H1 (cell line): ENCODE measurements around the gene DDX60. TPM values are rescaled to one million over a fixed set of nuclear protein-coding genes. Genes with fewer than 3 reads are reported as not detected.

Source experiments
- CTCF ChIA-PET: fragments of 300-600 bp; sonication (Branson Sonifier 250); formaldehyde crosslinking; loops from one replicate; lab custom pipeline; 2021; ENCODE audit not compliant: partially characterized antibody; lab: Charles Lee
- POLR2A ChIA-PET: fragments of 300-600 bp; sonication (Branson Sonifier 250); formaldehyde crosslinking; loops from one replicate; lab custom pipeline; 2021; ENCODE audit warnings: inconsistent platforms; ENCODE audit not compliant: partially characterized antibody; lab: Charles Lee
- DNase-seq, 2 experiments: peaks; one replicate each; pipeline versions ENCODE4 v3.0.0 to v3.0.0-alpha.2; 2010 to 2022; ENCODE audit warnings: low spot score in 2 of 2, low read depth in 1 of 2, mixed read lengths in 1 of 2
- FAIRE-seq: peaks from 2 replicates; lab custom pipeline; 2011; peaks lifted over from hg19 to GRCh38; lab: Jason Lieb, UNC
- H2AFZ ChIP-seq: 2 replicates; pipeline ENCODE4 v1.8.1; 2012; ENCODE audit warnings: low read length, inconsistent platforms
- H2AK5ac ChIP-seq: 2 replicates; pipeline ENCODE4 v1.6.1; 2013; ENCODE audit warnings: low read depth, low read length
- H2BK120ac ChIP-seq: replicated peaks from 2 replicates; pipeline ENCODE3; 2013; ENCODE audit warnings: low read depth, low read length, inconsistent platforms
- H2BK12ac ChIP-seq: 2 replicates; pipeline ENCODE4 v1.6.1; 2013; ENCODE audit warnings: low read depth, low read length
- H2BK15ac ChIP-seq: 2 replicates; pipeline ENCODE4 v1.6.1; 2013; ENCODE audit warnings: low read length
- H2BK20ac ChIP-seq: 2 replicates; pipeline ENCODE4 v1.6.1; 2013; ENCODE audit warnings: low read length
- H2BK5ac ChIP-seq: 2 replicates; pipeline ENCODE4 v1.6.1; 2013; ENCODE audit warnings: low read depth, low read length
- H3K14ac ChIP-seq: 2 replicates; pipeline ENCODE4 v1.6.1; 2013; ENCODE audit warnings: inconsistent platforms; ENCODE audit not compliant: insufficient read length
- H3K18ac ChIP-seq: 2 replicates; pipeline ENCODE4 v1.6.1; 2013; ENCODE audit warnings: low read length; ENCODE audit errors: extremely low read depth
- H3K23ac ChIP-seq: 2 replicates; pipeline ENCODE4 v1.6.1; 2013; ENCODE audit warnings: inconsistent platforms; ENCODE audit not compliant: insufficient read length
- H3K23me2 ChIP-seq: 2 replicates; pipeline ENCODE4 v1.6.1; 2013; ENCODE audit warnings: low read depth, low read length
- H3K27ac ChIP-seq: 2 replicates; pipeline ENCODE4 v1.6.1; 2011; ENCODE audit warnings: low read depth, low read length, inconsistent platforms
- H3K27me3 ChIP-seq, 4 experiments: replicated peaks in 1 of 4; 1 replicate in 1 of 4; 2 replicates in 3 of 4; pipeline versions ENCODE4 v1.6.1 to v1.8.1; 2011 to 2013; ENCODE audit warnings: low read length in 3 of 4, mild to moderate bottlenecking in 3 of 4, inconsistent platforms in 2 of 4, mixed read lengths in 2 of 4, moderate library complexity in 1 of 4; ENCODE audit not compliant: control insufficient read depth in 3 of 4, insufficient read depth in 3 of 4; ENCODE audit errors: extremely low read depth in 1 of 4
- H3K36me3 ChIP-seq, 4 experiments: 2 replicates each; pipeline versions ENCODE4 v1.6.1 to v1.8.1; 2011 to 2013; ENCODE audit warnings: mild to moderate bottlenecking in 4 of 4, low read length in 3 of 4, moderate library complexity in 2 of 4, control low read depth in 1 of 4, inconsistent platforms in 1 of 4; ENCODE audit not compliant: insufficient read depth in 4 of 4, control insufficient read depth in 2 of 4
- H3K4ac ChIP-seq: replicated peaks from 2 replicates; pipeline ENCODE3; 2013; ENCODE audit warnings: low read length, low read depth, mixed read lengths, inconsistent platforms; ENCODE audit not compliant: insufficient read length
- H3K4me1 ChIP-seq, 4 experiments: replicated peaks in 1 of 4; 1 replicate in 1 of 4; 2 replicates in 3 of 4; pipeline versions ENCODE4 v1.6.1 to v1.8.1; 2011 to 2013; ENCODE audit warnings: low read length in 3 of 4, inconsistent platforms in 2 of 4, mixed read lengths in 1 of 4; ENCODE audit not compliant: insufficient read depth in 4 of 4, control insufficient read depth in 3 of 4
- H3K4me2 ChIP-seq, 2 experiments: 2 replicates each; pipeline versions ENCODE4 v1.6.1 to v1.8.1; 2011 to 2013; ENCODE audit warnings: low read depth in 2 of 2, low read length in 2 of 2, control low read depth in 1 of 2, inconsistent platforms in 1 of 2, mild to moderate bottlenecking in 1 of 2; ENCODE audit not compliant: insufficient read depth in 1 of 2
- H3K4me3 ChIP-seq, 4 experiments: fragments of 200-600, 300-600 bp in 1 of 4; sonication (generic), shearing (Covaris generic), sonication (Bioruptor Twin) in 1 of 4; 2 replicates each; pipeline versions ENCODE4 v1.5.1 to v1.8.1; 2011 to 2016; ENCODE audit warnings: low read length in 4 of 4, low read depth in 3 of 4, control low read depth in 2 of 4, inconsistent platforms in 2 of 4, mild to moderate bottlenecking in 2 of 4, mixed read lengths in 1 of 4, moderate library complexity in 1 of 4; ENCODE audit not compliant: insufficient read depth in 2 of 4; ENCODE audit errors: extremely low read depth in 1 of 4
- H3K56ac ChIP-seq: replicated peaks from 2 replicates; pipeline ENCODE3; 2013; ENCODE audit warnings: low read depth, mild to moderate bottlenecking, mixed read lengths, low read length, inconsistent platforms; ENCODE audit not compliant: insufficient read length
- H3K79me1 ChIP-seq: 2 replicates; pipeline ENCODE4 v1.6.1; 2013; ENCODE audit warnings: low read depth, low read length, control low read depth
- H3K79me2 ChIP-seq, 2 experiments: 2 replicates each; pipeline versions ENCODE4 v1.6.1 to v1.8.1; 2012 to 2013; ENCODE audit warnings: low read length in 2 of 2, mild to moderate bottlenecking in 2 of 2, inconsistent platforms in 1 of 2; ENCODE audit not compliant: insufficient read depth in 2 of 2, control insufficient read depth in 1 of 2
- H3K9ac ChIP-seq, 4 experiments: replicated peaks in 1 of 4; 1 replicate in 1 of 4; 2 replicates in 3 of 4; pipeline versions ENCODE4 v1.6.1 to v1.8.1; 2011 to 2013; ENCODE audit warnings: low read depth in 3 of 4, low read length in 3 of 4, control low read depth in 2 of 4, mild to moderate bottlenecking in 2 of 4, moderate library complexity in 2 of 4, inconsistent platforms in 1 of 4; ENCODE audit errors: extremely low read depth in 1 of 4
- H3K9me3 ChIP-seq, 2 experiments: 2 replicates each; pipeline versions ENCODE4 v1.6.1 to v1.8.1; 2012 to 2013; ENCODE audit warnings: mild to moderate bottlenecking in 2 of 2, moderate library complexity in 2 of 2, control low read depth in 1 of 2, inconsistent platforms in 1 of 2, low read depth in 1 of 2, low read length in 1 of 2, mixed read lengths in 1 of 2; ENCODE audit not compliant: insufficient read depth in 2 of 2
- H4K20me1 ChIP-seq, 2 experiments: replicated peaks in 1 of 2; 2 replicates each; pipeline versions ENCODE3 to v1.8.1; 2011 to 2013; ENCODE audit warnings: inconsistent platforms in 2 of 2, low read length in 2 of 2, mild to moderate bottlenecking in 1 of 2; ENCODE audit not compliant: insufficient read depth in 2 of 2, control insufficient read depth in 1 of 2
- H4K5ac ChIP-seq: 2 replicates; pipeline ENCODE4 v1.6.1; 2013; ENCODE audit warnings: low read length, low read depth, mixed read lengths, inconsistent platforms; ENCODE audit not compliant: insufficient read length
- H4K8ac ChIP-seq: 2 replicates; pipeline ENCODE4 v1.8.0; 2013; ENCODE audit warnings: mild to moderate bottlenecking, moderate library complexity, low read length, inconsistent platforms; ENCODE audit not compliant: insufficient read depth; ENCODE audit errors: extremely low read depth
- H4K91ac ChIP-seq: replicated peaks from 2 replicates; pipeline ENCODE3; 2013; ENCODE audit warnings: low read length, mixed read lengths, inconsistent platforms; ENCODE audit not compliant: insufficient read length
- BACH1 ChIP-seq: IDR thresholded peaks from 2 replicates; pipeline ENCODE4 v1.6.1; 2012; ENCODE audit warnings: low read length, improper control_type of control experiment
- BRCA1 ChIP-seq: IDR thresholded peaks from 2 replicates; pipeline ENCODE4 v1.6.1; 2012; ENCODE audit warnings: low read depth, low read length, improper control_type of control experiment
- EZH2 ChIP-seq: fragments of 200-600 bp; sonication (generic); IDR thresholded peaks from 2 replicates; pipeline ENCODE4 v1.7.1; 2012; ENCODE audit warnings: low read depth, mild to moderate bottlenecking, moderate library complexity, low read length, inconsistent platforms; ENCODE audit not compliant: severe bottlenecking
- GTF2F1 ChIP-seq: IDR thresholded peaks from 2 replicates; pipeline ENCODE4 v1.6.1; 2012; ENCODE audit warnings: low read depth, low read length, improper control_type of control experiment, borderline replicate concordance
- KDM5A ChIP-seq: fragments of 200-600 bp; IDR thresholded peaks from 2 replicates; pipeline ENCODE4 v1.7.1; 2012; ENCODE audit warnings: mild to moderate bottlenecking, low read length, inconsistent platforms, mixed read lengths
- RNF2 ChIP-seq: fragments of 200-900, 300-1000 bp; sonication (generic); IDR thresholded peaks from 2 replicates; pipeline ENCODE4 v1.7.1; 2016; ENCODE audit warnings: borderline replicate concordance, low read depth, mild to moderate bottlenecking, antibody characterized with exemption, low read length; ENCODE audit not compliant: poor library complexity, severe bottlenecking; ENCODE audit errors: missing control alignments
- SIN3A ChIP-seq, 2 experiments: IDR thresholded peaks in 1 of 2; conservative IDR thresholded peaks in 1 of 2; 2 replicates each; pipeline ENCODE4 v1.6.1; 2011 to 2012; ENCODE audit warnings: low read length in 2 of 2, improper control_type of control experiment in 1 of 2, low read depth in 1 of 2, mild to moderate bottlenecking in 1 of 2
- SRF ChIP-seq: IDR thresholded peaks from 2 replicates; pipeline ENCODE4 v1.6.1; 2011; ENCODE audit warnings: mild to moderate bottlenecking, low read depth, low read length, moderate library complexity
- TAF7 ChIP-seq: optimal IDR thresholded peaks from 2 replicates; pipeline ENCODE3; 2011; ENCODE audit warnings: low read depth, mild to moderate bottlenecking, inconsistent platforms, low read length, moderate library complexity, borderline replicate concordance
- WGBS, 2 experiments: shearing (Covaris generic) in 1 of 2; methylation state at CpG; one replicate each; pipeline versions ENCODE4 v1.1.6 to v1.1.7; 2013 to 2015; ENCODE audit warnings: low lambda C conversion rate in 2 of 2, mixed read lengths in 2 of 2, inconsistent platforms in 1 of 2, low coverage in 1 of 2, missing lambda C conversion rate in 1 of 2; ENCODE audit not compliant: insufficient replicate concordance in 2 of 2, insufficient coverage in 1 of 2, insufficient read length in 1 of 2; ENCODE audit errors: extremely low coverage in 1 of 2, missing lambda C conversion rate in 1 of 2; 5-methylcytosine and 5-hydroxymethylcytosine counted together
- polyA plus RNA-seq, 7 experiments: library from polyadenylated mRNA; depleted of rRNA in 3 of 7; stranded (reverse) in 5 of 7; unstranded in 2 of 7; fragments of >200 nt in 5 of 7; fragments of 200-250 nt in 2 of 7; gene quantifications; 1 replicate in 5 of 7; 2 replicates in 1 of 7; 4 replicates in 1 of 7; pipeline versions ENCODE4 v1.2.1 to v1.2.3, GENCODE V29; 2011 to 2013; ENCODE audit warnings: missing spikeins in 2 of 7, mixed read lengths in 2 of 7
- total RNA-seq: library from RNA; stranded (reverse); fragmentation: NEBNext Ultra II Directional; extraction: Animal tissue kit (Norgen Biotek cat#: 25700); gene quantifications from 2 replicates; pipeline ENCODE4 v1.2.1, GENCODE V29; 2021
- TF ChIP-seq, protein P1 (sequence below): IDR thresholded peaks from 2 replicates; pipeline ENCODE4 v1.6.1; 2012; ENCODE audit warnings: low read length, inconsistent platforms

DDX60 gene
- total and polyA plus RNA-seq, 2 of the 8 experiments (the other 6 are each of a cell fraction or from before 2014, with no cell fraction given) = 1.00 to 1.6 TPM

DNA sequence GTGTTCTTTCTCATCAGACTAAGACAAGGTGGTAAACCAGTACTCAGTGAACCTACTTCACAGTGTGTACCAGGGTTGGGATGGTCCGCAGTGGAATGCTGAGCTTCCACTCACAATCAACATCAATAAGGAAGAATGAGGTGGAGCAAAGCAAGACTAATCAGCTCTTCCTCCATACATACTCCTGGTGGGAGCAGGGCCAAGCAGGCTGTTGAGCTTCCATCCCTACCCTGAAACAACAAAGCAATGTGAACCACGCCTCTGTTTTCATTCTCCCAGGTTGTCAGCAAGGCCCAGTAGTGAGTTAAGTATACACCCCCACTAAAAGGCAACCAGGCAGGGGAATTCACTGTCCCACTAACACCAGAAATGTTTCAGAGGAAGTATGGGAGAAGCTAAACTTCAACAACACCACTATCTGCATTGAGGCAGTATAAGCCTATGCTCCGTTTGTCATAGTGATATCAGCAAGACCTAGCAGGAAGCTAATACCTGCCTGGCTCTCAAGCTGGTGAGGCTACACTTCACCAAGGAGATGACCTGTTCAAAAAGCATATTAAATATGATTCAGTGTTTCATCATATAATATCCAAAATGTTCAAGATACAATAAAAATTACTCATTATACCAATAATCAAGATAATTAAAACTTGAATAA, 109.5 kb downstream of the DDX60 start:
- no peak overlapping the region for H3K4me2 ChIP-seq
- H2BK5ac ChIP-seq = no peak overlapping the region
- H2BK20ac ChIP-seq = no peak overlapping the region
- no peak overlapping the region for H2BK15ac ChIP-seq
- no peak overlapping the region for H4K8ac ChIP-seq
- H3K9ac ChIP-seq = no peak overlapping the region
- H3K23ac ChIP-seq = no peak overlapping the region
- H4K20me1 ChIP-seq = no peaks in the 10 kb centered on the region
- H3K79me1 ChIP-seq = no peaks in the 10 kb centered on the region
- CTCF ChIA-PET = interaction anchor here (1.3 to 1.5 kb wide), 2 partner anchors 10 to 55 kb away, joined by 3 to 4 read pairs; no protein-coding TSS in a partner anchor
- no peaks in the 10 kb centered on the region for H3K79me2 ChIP-seq
- DNase-seq (no peak), FAIRE-seq (no peak)
- no peak overlapping the region for H3K4me3 ChIP-seq
- H3K14ac ChIP-seq = no peak overlapping the region
- H3K23me2 ChIP-seq = no peaks in the 10 kb centered on the region
- no peak overlapping the region for H2AK5ac ChIP-seq
- H3K27me3 ChIP-seq = no peaks in the 10 kb centered on the region
- H2AFZ ChIP-seq = no peak overlapping the region
- no peak overlapping the region for H3K18ac ChIP-seq
- no peak overlapping the region for H2BK120ac ChIP-seq
- H3K36me3 ChIP-seq = no peaks in the 10 kb centered on the region
- 92% methylated on average over 3 of the region's 3 CpGs; no CpG with 5 or more reads in 1 of the 2 experiments for WGBS, 2 experiments
- H3K4ac ChIP-seq = no peak overlapping the region
- no peak overlapping the region for H2BK12ac ChIP-seq
- H3K9me3 ChIP-seq = peaks cover 3% of the 10 kb centered on the region in 2 experiments; a peak in 3 of 4 replicates
- H4K5ac ChIP-seq = no peak overlapping the region
- no peak overlapping the region for H4K91ac ChIP-seq
- POLR2A ChIA-PET = no interaction called here
- no peak overlapping the region for H3K56ac ChIP-seq
- H3K4me1 ChIP-seq = no peaks in the 10 kb centered on the region
- no peak overlapping the region for H3K27ac ChIP-seq
- TF ChIP-seq, protein P1, sequence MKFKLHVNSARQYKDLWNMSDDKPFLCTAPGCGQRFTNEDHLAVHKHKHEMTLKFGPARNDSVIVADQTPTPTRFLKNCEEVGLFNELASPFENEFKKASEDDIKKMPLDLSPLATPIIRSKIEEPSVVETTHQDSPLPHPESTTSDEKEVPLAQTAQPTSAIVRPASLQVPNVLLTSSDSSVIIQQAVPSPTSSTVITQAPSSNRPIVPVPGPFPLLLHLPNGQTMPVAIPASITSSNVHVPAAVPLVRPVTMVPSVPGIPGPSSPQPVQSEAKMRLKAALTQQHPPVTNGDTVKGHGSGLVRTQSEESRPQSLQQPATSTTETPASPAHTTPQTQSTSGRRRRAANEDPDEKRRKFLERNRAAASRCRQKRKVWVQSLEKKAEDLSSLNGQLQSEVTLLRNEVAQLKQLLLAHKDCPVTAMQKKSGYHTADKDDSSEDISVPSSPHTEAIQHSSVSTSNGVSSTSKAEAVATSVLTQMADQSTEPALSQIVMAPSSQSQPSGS = no peak
- no peak for TF ChIP-seq RNF2
- no peak for TF ChIP-seq BACH1
- no peak for TF ChIP-seq GTF2F1
- no peak for TF ChIP-seq SRF
- no peak for TF ChIP-seq EZH2
- no peak for TF ChIP-seq SIN3A (conservative IDR thresholded peaks at IDR 0.05 in 1 of 2, IDR thresholded peaks at IDR 0.05 in 1 of 2; ENCODE audit: low read depth in 1 of 2, low read length in 2 of 2)
- no peak for TF ChIP-seq TAF7
- no peak for TF ChIP-seq BRCA1
- no peak for TF ChIP-seq KDM5A
